Stimulated activated CD4-positive, alpha-beta T cell treated with anti-CD3 and anti-CD28 coated beads, Interleukin-1b, Interleukin-23, amount 100 ng/mL, for 48 hours (primary cell): ENCODE measurements around the gene DLG4.
"Not testable (repeated sequence)": the region's sequence is repeated elsewhere in the genome, so short reads cannot be mapped to it uniquely, and the experiment has no call there.

Experiments used
- DNase-seq: peaks from one replicate; pipeline ENCODE4 v3.0.0-alpha.2; 2020

Gene DLG4

GRCh38 chr17:7211491-7212273 lies 8.0 kb downstream of the DLG4 start:
- DNase-seq = no peak

- no peak for DNase-seq
These were observed 10.7 kb downstream of the DLG4 start for GRCh38 chr17:7208754-7209460.

GRCh38 chr17:7208027-7208571 lies 11.5 kb downstream of the DLG4 start:
- DNase-seq = no peak

- DNase-seq = no peak
These were observed 12.3 kb downstream of the DLG4 start for GRCh38 chr17:7207120-7208001.

GRCh38 chr17:7205561-7205960 lies 14.1 kb downstream of the DLG4 start:
- DNase-seq = no peak

GRCh38 chr17:7204828-7205461 lies 14.7 kb downstream of the DLG4 start:
- DNase-seq = peak; percentile 90

GRCh38 chr17:7204336-7204735 lies 15.3 kb downstream of the DLG4 start:
- no peak for DNase-seq

GRCh38 chr17:7203391-7203790 lies 16.2 kb downstream of the DLG4 start:
- no peak for DNase-seq

GRCh38 chr17:7196651-7197401 lies 22.8 kb downstream of the DLG4 start:
- no peak for DNase-seq

GRCh38 chr17:7195971-7196370 lies 23.7 kb downstream of the DLG4 start:
- DNase-seq = no peak

GRCh38 chr17:7192271-7192937 lies 27.2 kb downstream of the DLG4 start:
- no peak for DNase-seq

GRCh38 chr17:7191571-7192270 lies 27.9 kb downstream of the DLG4 start:
- DNase-seq = no peak

- DNase-seq = no peak
These were observed 28.6 kb downstream of the DLG4 start for GRCh38 chr17:7191069-7191468.

- no peak for DNase-seq
These were observed 29.2 kb downstream of the DLG4 start for GRCh38 chr17:7190276-7190917.

GRCh38 chr17:7186241-7186640 lies 33.4 kb downstream of the DLG4 start:
- no peak for DNase-seq

GRCh38 chr17:7184647-7185046 lies 35.0 kb downstream of the DLG4 start:
- no peak for DNase-seq

GRCh38 chr17:7184091-7184488 lies 35.5 kb downstream of the DLG4 start:
- DNase-seq = no peak

GRCh38 chr17:7183433-7184090 lies 36.1 kb downstream of the DLG4 start:
- no peak for DNase-seq

- not testable (repeated sequence) for DNase-seq
These were observed 37.5 kb downstream of the DLG4 start for GRCh38 chr17:7182101-7182500.
